CD4-positive, alpha-beta T cell treated with Interleukin-21 for 1 hour (primary cell): Measurements from ENCODE around the gene SLC6A19.

ENCODE experiments used
- DNase-seq: peaks from one replicate; pipeline ENCODE4 v3.0.0-alpha.2; 2020

The SLC6A19 gene

GRCh38 chr5:1181451-1182359, 19.7 kb upstream of the SLC6A19 start:
- no peak for DNase-seq

- no peak for DNase-seq
These were observed 19.1 kb upstream of the SLC6A19 start for GRCh38 chr5:1182360-1182632.

GRCh38 chr5:1182633-1183423, 18.6 kb upstream of the SLC6A19 start:
- DNase-seq, result no peak

- DNase-seq, result no peak
These were observed 17.8 kb upstream of the SLC6A19 start for GRCh38 chr5:1183424-1184162.

- no peak for DNase-seq
These were observed 17.3 kb upstream of the SLC6A19 start for GRCh38 chr5:1184163-1184470.

- no peak for DNase-seq
These were observed 16.9 kb upstream of the SLC6A19 start for GRCh38 chr5:1184481-1184880.

- DNase-seq, result no peak
These were observed 16.3 kb upstream of the SLC6A19 start for GRCh38 chr5:1185038-1185627.

GRCh38 chr5:1185629-1186350, 15.6 kb upstream of the SLC6A19 start:
- DNase-seq, result no peak

GRCh38 chr5:1186351-1187233, 14.8 kb upstream of the SLC6A19 start:
- DNase-seq, result no peak

- DNase-seq, result no peak
These were observed 14.0 kb upstream of the SLC6A19 start for GRCh38 chr5:1187234-1187949.

- no peak for DNase-seq
These were observed 13.5 kb upstream of the SLC6A19 start for GRCh38 chr5:1187950-1188334.

GRCh38 chr5:1188464-1188863, 12.9 kb upstream of the SLC6A19 start:
- DNase-seq, result no peak

- DNase-seq, result no peak
These were observed 12.1 kb upstream of the SLC6A19 start for GRCh38 chr5:1189269-1189668.

- no peak for DNase-seq
These were observed 11.1 kb upstream of the SLC6A19 start for GRCh38 chr5:1190278-1190677.

GRCh38 chr5:1190837-1191239, 10.6 kb upstream of the SLC6A19 start:
- DNase-seq, result no peak

- DNase-seq, result no peak
These were observed 8.3 kb upstream of the SLC6A19 start for GRCh38 chr5:1192971-1193590.

GRCh38 chr5:1193591-1193985, 7.8 kb upstream of the SLC6A19 start:
- DNase-seq, result no peak

- no peak for DNase-seq
These were observed 7.0 kb upstream of the SLC6A19 start for GRCh38 chr5:1194378-1194777.

GRCh38 chr5:1195439-1195838, 6.0 kb upstream of the SLC6A19 start:
- DNase-seq, result no peak

- no peak for DNase-seq
These were observed 5.5 kb upstream of the SLC6A19 start for GRCh38 chr5:1195916-1196315.

- DNase-seq, result no peak
These were observed 4.8 kb upstream of the SLC6A19 start for GRCh38 chr5:1196562-1196961.
